Thoracic aorta (tissue), 2 donors: Measurements from ENCODE around the gene EIF2AK3. TPM values are rescaled to one million over a fixed set of nuclear protein-coding genes. Genes with fewer than 3 reads are reported as not detected.

Source experiments
- ATAC-seq: fragments of 150-250 bp; one replicate; pipeline ENCODE4 v1.8.0; 2017; ENCODE audit warnings: low read depth; ENCODE audit not compliant: insufficient number of reproducible peaks, low FRiP score
- DNase-seq: peaks from one replicate; pipeline ENCODE4 v3.0.0-alpha.2; 2020; ENCODE audit warnings: low spot score
- H3K27ac ChIP-seq, 2 donors: fragments of 200-600 bp; sonication (generic); 1 replicate in 1 of 2; 2 replicates in 1 of 2; pipeline ENCODE4 v1.5.1; 2016; ENCODE audit warnings: mild to moderate bottlenecking in 2 of 2, moderate library complexity in 2 of 2
- H3K27me3 ChIP-seq: fragments of 200-600 bp; sonication (generic); replicated peaks from 2 replicates; pipeline ENCODE4 v1.6.0; 2016; ENCODE audit warnings: mild to moderate bottlenecking; ENCODE audit not compliant: insufficient read depth
- H3K36me3 ChIP-seq: fragments of 200-600 bp; sonication (generic); one replicate; pipeline ENCODE4 v1.5.1; 2016
- H3K4me1 ChIP-seq, 2 donors: fragments of 200-600 bp; sonication (generic); 1 replicate in 1 of 2; 2 replicates in 1 of 2; pipeline versions ENCODE4 v1.5.1 to v1.6.0; 2016; ENCODE audit warnings: low read depth in 2 of 2, mild to moderate bottlenecking in 1 of 2; ENCODE audit not compliant: control insufficient read depth in 1 of 2
- H3K4me3 ChIP-seq: fragments of 200-600 bp; sonication (generic); 2 replicates; pipeline ENCODE4 v1.5.1; 2016; ENCODE audit warnings: mild to moderate bottlenecking
- H3K9me3 ChIP-seq: fragments of 200-600 bp; sonication (generic); 2 replicates; pipeline ENCODE4 v1.5.1; 2016
- CTCF ChIP-seq: fragments of 200-600 bp; sonication (generic); IDR thresholded peaks from one replicate; pipeline ENCODE4 v1.5.1; 2019; ENCODE audit warnings: antibody characterized with exemption
- total RNA-seq, 2 donors: library from RNA; depleted of rRNA; stranded (reverse); fragments of >200 nt; gene quantifications; one replicate each; pipeline versions ENCODE4 v1.1.0 to v1.2.3, GENCODE V29; 2016

Gene EIF2AK3
- total RNA-seq, 2 donors from 2014 or later, result 23.8 to 33.6 TPM

- TF ChIP-seq CTCF, result no peak
- no peaks in the 10 kb centered on the region for H3K9me3 ChIP-seq
- DNase-seq (no peak), ATAC-seq (no peak)
- H3K4me1 ChIP-seq, result no peaks in the 10 kb centered on the region
- no peaks in the 10 kb centered on the region for H3K36me3 ChIP-seq
- no peaks in the 10 kb centered on the region for H3K27me3 ChIP-seq
- H3K4me3 ChIP-seq, result no peak overlapping the region
- no peak overlapping the region for H3K27ac ChIP-seq
Observed at GRCh38 chr2:88637464-88637863, 10.2 kb upstream of the EIF2AK3 start.

- no peaks in the 10 kb centered on the region for H3K27me3 ChIP-seq
- no peak overlapping the region for H3K27ac ChIP-seq
Observed at GRCh38 chr2:88636026-88636425, 8.8 kb upstream of the EIF2AK3 start.

GRCh38 chr2:88632569-88632968 is 5.3 kb upstream of the EIF2AK3 start:
- Histone ChIP-seq H3K36me3 (no peaks in the 10 kb centered on the region), H3K27me3 (no peaks in the 10 kb centered on the region), H3K4me1 (no peaks in the 10 kb centered on the region), H3K27ac (no peak overlapping the region), H3K9me3 (no peaks in the 10 kb centered on the region), H3K4me3 (no peak overlapping the region)
- ATAC-seq (no peak), DNase-seq (no peak)
- no peak for TF ChIP-seq CTCF

More at GRCh38 chr2:88636026-88636425, 8.8 kb upstream of the EIF2AK3 start:
- Histone ChIP-seq H3K9me3 (no peaks in the 10 kb centered on the region), H3K4me3 (no peak overlapping the region), H3K4me1 (no peaks in the 10 kb centered on the region), H3K36me3 (no peaks in the 10 kb centered on the region)
- no peak for DNase-seq
- TF ChIP-seq CTCF, result no peak
- ATAC-seq, result no peak

GRCh38 chr2:88628571-88628939 is 1.3 kb upstream of the EIF2AK3 start:
- ATAC-seq (no peak), DNase-seq (no peak)
- H3K36me3 ChIP-seq, result no peaks in the 10 kb centered on the region
- H3K9me3 ChIP-seq, result no peaks in the 10 kb centered on the region
- TF ChIP-seq CTCF, result no peak
- H3K27ac ChIP-seq, result peak overlapping the region; percentile 92 to 99
- H3K27me3 ChIP-seq, result no peaks in the 10 kb centered on the region
- H3K4me3 ChIP-seq, result peak overlapping the region; percentile 79
- H3K4me1 ChIP-seq, result peaks cover 15 to 24% of the 10 kb centered on the region in 2 donors

- DNase-seq (peak; percentile 93), ATAC-seq (peak; percentile 70)
- Histone ChIP-seq H3K27me3 (no peaks in the 10 kb centered on the region), H3K9me3 (no peaks in the 10 kb centered on the region), H3K4me1 (peaks cover 15 to 29% of the 10 kb centered on the region in 2 donors), H3K4me3 (peak overlapping the region; percentile 79), H3K27ac (peak overlapping the region; percentile 92 to 99), H3K36me3 (no peaks in the 10 kb centered on the region)
- no peak for TF ChIP-seq CTCF
Observed at GRCh38 chr2:88627856-88628570, 749 bp upstream of the EIF2AK3 start.
